ENCODE data around the gene SLC6A6.

DNA sequence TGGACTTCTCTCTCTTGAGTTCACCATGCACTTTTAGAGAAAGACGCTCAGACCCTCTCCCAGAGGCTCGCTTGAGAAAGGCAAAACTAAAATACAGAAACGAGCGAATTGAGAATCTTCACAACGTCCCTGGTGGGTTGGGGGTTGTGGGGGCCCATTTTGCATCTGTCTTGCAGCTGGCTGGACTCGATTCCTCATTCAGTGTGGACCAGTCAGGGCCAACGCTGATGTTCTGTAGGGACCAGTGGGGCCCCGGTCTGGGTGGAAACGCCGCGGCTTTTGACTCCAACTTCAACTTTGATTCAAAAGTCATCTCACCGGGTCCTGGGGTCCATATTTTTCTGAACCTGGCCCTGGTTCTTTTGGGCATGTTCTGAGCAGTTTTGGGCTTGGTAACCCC lies 68.1 kb downstream of the SLC6A6 start:
- TF ChIP-seq EP300 (IDR thresholded peaks at IDR 0.05) = no peak
- no peak for TF ChIP-seq POLR2A (IDR thresholded peaks at IDR 0.05; ENCODE audit: low read depth)
